GM08714 (cell line): Measurements from ENCODE around the gene CYB561D1.

Source experiments
- H3K4me3 ChIP-seq: fragments of 200-500 bp; sonication (Bioruptor generic); 2 replicates; pipeline ENCODE4 v1.5.1; 2014; ENCODE audit warnings: mild to moderate bottlenecking, low read length, inconsistent platforms
- ZNF274 ChIP-seq: IDR thresholded peaks from 2 replicates; pipeline ENCODE4 v1.6.1; 2012; ENCODE audit warnings: mild to moderate bottlenecking, low read depth, low read length

CYB561D1 gene

DNA sequence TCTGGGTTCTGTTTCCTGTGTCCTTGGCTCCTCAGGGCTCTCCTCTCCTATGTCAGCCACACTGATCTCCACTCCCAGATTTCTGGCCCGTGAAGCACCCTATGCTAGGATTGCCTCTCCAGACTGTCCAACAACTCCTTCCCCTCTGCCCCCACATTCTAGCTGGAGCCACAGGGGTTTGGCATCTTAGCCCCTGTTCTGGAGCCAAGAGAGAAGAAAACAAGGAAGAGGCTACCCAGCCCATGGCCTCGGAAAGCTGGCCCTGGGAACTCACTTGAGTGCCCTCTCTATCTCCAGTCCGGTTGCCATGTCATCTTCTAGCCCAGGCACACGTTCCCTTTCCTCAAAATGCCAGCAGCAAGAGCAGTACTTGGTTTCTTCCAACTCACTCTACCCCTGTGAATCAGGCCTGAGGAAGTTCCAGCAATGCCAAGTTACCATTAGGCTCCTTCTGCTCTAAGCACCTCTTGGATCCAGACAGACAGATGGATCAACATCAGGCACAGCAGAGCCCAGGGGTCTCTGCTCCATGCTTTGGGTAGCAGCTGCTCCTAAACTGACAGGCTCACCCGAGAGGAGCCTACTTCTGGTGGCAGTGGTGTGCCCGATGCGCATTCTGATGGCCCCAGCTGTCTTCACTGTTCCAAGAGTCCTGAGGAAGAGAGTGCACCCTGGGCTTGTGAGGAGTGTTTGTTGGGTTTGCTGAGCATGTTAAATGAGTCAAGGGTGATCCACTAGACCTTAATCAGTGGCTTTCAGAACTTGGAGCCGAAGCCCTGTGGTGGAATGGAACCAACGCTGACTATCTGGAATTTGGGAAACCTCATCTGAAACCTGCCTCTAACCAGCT is 34.2 kb downstream of the CYB561D1 start:
- no peak for TF ChIP-seq ZNF274
- no peak overlapping the region for H3K4me3 ChIP-seq

DNA sequence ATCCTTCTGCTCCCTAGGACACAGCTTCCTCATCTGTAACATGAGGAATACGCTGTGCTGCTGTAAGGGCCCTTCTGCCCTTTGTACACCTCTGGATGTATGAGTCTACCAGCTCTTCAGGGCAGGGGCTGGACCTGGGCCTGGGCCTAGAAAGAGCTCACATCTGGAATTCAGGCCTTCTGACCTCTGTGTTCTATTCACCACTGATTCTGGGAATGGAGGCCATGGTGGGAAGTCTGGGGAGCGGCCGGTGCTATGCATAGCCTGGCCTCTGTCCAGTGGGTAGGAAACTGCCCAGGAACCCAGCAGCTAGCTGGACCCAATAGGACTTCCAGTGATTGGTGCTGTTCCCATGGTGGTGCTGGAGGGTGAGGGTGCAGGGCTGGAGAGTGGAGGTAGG is 34.8 kb downstream of the CYB561D1 start:
- TF ChIP-seq ZNF274: no peak
- no peak overlapping the region for H3K4me3 ChIP-seq

DNA sequence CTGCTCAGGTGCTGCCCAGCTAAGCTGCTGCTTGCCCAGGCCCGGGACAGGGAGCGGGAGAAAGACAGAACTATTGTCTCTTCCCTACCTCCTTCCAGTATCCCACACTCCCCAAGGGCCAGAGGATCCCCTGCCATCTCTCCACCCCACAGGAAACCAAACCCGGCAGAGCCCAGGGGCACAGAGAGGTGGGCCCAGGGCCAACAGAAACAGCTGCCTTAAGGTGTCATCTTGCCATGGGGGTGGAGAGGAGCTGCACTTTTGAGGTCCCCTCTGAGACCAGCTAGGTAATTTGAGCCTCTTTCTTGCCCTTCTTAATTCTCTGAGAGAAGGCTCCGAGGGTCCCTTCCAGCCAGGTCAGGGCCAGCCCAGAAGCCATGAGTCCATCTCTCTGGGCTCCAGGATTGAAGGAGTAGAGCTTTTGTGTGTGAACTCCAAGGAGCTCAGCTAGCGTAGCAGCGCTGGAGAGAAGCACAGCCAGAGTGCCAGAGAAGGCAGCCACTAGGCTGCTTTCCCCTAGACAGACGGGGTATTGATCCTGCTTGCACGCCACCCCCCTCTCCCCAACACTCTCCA is 36.1 kb downstream of the CYB561D1 start:
- H3K4me3 ChIP-seq: no peak overlapping the region
- no peak for TF ChIP-seq ZNF274

DNA sequence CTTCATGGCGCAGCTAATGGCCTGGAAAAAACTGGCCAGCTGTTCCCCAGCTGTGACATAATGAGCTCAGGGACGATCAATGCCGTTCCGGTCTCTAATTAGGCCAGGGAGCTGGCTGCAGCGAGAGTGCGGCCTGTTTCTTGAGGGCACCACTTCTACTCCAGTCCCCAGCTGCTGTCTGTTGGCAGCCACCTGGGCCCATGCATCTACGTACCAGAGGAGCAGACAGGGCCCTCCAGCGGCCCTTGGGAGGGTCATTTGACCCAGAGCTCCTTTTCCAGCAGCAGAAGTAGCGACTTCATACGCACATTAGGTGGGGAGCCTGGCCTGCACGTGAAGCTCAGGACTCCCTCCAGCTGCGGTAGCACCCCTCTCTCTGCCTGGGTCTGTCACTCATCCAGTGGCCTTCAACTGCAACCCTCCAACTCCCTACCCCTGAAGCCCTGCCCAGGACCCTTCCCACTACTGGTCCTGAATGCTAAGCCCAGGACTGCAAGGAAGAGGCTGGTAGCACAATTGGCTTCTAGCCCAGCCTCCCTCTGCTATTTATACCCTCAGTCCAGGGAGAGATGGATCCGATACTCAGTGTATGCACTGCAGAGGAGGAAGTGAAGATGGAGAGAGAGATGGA is 36.7 kb downstream of the CYB561D1 start:
- no peak overlapping the region for H3K4me3 ChIP-seq
- no peak for TF ChIP-seq ZNF274

DNA sequence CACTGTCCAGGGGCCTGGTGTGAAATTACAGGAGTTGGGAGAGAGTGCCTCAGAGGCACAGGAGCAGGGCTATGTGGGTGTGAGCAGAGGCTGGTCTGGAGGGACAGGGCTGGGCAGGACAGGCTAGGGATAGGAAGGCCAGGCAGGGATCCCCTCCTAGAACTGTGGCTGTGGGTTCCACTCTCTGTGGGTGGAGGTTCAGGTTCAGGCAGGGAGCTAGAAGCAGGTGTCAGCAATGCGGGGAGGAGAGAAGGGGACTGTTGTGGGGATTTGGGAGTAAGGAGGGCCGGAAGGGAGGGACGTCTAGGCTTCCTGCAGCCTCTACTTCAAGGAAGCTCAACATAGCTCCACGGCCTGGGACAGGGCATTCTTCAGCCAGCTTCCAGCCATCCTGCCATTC is 37.5 kb downstream of the CYB561D1 start:
- no peak for TF ChIP-seq ZNF274
- no peak overlapping the region for H3K4me3 ChIP-seq

DNA sequence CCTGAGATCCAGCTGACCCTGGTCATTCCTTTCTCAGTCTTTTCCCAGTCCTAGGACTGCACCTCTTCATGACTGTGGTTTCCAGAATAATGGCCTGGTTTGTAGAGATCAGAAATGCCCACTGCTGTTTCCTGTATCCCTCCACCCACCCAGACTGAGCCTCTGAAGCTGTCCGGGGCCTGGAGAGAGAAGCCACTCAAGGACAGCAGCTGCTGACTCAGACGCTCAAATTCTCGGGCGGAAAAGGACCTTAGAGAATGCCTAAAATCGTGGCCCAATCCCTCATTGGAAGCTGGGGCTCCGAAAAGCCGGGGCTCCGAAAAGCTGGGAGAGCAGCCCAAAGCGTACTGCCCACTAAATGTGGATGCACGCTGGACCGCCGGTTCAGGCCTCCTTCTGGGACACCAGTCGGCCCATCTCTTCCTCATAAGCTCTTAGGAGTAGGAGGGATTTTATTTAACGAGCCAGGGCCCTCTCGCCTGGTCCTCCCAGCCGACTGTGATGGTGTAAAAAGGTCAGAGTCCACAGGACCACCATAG is 38.0 kb downstream of the CYB561D1 start:
- no peak for TF ChIP-seq ZNF274
- no peak overlapping the region for H3K4me3 ChIP-seq

DNA sequence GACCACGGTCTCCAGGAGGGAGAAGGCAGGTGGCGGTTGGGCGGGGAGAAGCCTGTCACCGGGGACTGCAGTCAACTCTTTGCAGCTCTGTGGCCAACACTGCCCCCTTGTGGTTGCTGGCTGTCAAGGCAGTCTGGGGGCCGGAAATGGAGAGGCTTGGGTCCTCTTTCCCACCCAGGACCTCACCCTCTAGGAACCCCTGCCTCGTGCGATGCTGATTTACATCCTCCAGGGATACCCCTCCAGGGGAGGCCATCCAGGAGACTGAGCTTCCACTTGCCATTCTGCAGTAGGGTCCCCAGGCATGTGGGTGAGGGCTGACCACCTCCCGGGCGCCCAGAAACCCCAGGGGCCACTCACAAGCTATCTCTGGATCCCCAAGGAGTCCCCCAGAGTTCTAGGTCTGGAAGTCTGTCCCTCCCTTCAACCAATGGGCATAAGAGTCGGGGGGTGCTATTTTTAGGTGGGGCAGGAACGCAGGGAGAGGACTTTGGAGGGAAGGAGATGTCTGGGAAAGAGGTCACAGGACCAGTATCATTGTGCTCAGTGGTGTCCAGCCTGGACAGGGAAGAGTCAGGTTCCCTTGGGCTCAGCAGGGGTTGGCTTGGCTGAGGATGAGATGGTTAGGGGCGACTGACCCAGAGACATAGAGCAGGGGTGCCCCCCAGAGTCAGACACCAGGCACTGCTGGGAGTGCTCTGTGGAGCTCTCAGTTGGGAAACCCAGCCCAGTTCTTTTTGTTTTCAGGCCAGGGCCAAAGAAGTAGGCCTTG is 38.7 kb downstream of the CYB561D1 start:
- no peak for TF ChIP-seq ZNF274
- no peak overlapping the region; the same call in 1 of the 2 replicates for H3K4me3 ChIP-seq

DNA sequence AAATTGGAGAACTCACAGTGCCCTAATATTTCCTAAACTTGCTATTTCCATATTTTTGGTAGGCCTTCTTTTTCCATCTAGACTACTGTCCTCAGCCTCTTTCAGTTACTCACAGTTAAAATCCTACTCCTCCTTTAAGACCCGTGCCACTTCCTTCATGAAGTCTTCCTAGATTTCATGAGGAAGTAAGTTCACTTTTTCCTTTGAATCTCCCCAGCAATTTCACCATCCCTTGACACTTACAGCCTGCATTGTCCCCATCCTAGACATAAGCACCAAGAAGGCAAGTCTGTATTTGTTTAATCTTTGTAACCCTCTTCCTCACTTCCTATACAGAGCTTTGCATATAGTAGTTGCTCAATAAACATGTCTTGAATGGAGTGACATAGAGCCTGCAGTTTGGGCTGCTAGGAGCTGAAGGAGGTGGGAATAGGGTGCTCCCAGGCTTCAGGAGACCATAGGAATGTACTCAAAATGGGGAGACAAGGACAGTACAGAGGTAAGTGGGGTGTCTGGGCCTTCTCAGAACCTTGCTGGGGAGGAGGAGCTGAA is 40.5 kb downstream of the CYB561D1 start:
- no peak for TF ChIP-seq ZNF274
- H3K4me3 ChIP-seq: no peak overlapping the region

DNA sequence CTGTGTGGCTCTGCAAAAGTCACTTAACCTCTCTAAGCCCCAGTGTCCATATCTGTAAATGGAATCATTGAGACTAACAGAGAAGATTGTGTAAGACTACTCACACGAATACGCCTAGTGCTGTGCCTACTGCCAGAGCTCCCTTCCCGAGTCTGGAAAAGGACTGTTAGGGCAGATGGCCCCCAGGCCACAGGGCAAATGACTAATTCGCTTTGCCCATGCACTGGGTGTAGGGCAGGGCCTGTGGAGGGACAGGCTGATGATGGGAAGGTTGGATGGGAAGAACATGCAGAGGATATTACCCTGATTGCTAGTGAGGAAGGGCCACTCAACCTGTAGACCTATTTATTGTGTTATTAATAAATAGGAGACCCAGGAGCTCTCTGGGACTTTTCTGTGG is 41.6 kb downstream of the CYB561D1 start:
- no peak overlapping the region for H3K4me3 ChIP-seq
- no peak for TF ChIP-seq ZNF274

DNA sequence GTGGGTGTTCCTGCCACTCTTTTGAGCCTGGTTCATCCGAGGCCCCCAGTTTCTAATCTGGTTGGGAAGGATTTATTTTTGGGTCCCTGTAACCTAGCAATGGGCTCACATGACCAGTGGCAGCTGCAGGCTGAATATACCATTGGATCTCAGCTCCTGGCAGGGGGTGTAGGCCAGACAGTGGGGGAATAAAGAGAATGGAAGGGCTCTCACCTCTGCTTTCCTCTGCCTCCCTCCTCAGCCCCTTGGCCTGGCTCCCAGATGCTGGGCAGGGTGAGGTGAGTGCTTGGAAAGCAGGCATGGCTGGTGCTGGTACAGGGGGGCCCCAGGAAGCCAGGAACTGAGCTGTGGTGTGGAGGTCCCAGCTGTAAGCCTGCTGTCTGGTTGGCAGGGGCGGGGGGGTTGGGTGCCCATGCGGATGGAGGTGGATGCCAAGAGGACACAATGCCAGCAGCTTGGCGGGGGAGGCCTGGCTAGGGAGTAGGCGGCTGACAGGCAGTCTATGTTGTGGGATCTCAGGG is 42.1 kb downstream of the CYB561D1 start:
- TF ChIP-seq ZNF274: no peak
- no peak overlapping the region for H3K4me3 ChIP-seq

DNA sequence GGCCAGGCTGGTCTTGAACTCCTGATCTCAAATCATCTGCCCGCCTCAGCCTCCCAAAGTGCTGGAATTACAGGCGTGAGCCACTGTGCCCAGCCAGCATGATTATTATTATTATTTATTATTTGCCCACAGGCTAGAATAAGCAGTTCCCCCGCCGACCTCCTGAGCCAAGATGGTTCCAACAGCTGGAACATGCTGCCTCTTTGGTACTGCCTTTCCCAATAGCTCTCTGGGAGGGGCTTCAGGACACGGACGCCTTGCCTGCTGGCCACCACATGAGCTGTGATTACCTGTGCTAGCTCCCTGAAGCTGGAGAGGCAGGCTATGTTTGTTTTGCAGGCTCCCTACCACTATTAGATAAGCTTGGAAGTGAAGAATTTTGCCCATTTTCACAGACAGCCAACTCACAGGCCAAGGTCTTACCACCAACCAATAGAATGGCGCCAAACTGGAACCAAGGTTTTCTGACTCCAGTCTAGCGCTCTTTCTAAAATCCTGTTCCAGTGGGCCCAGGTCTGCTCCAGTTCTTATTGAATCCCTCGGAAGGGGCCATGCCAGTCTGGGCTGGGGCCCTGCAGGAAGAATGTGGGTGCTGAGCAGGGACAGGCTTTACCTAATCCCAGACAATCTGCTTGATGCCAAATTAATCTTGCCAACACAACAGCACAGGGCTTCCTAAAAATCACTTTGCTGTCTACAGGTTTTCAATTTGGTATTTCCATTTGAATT is 43.7 kb downstream of the CYB561D1 start:
- no peak for TF ChIP-seq ZNF274
- no peak overlapping the region for H3K4me3 ChIP-seq

DNA sequence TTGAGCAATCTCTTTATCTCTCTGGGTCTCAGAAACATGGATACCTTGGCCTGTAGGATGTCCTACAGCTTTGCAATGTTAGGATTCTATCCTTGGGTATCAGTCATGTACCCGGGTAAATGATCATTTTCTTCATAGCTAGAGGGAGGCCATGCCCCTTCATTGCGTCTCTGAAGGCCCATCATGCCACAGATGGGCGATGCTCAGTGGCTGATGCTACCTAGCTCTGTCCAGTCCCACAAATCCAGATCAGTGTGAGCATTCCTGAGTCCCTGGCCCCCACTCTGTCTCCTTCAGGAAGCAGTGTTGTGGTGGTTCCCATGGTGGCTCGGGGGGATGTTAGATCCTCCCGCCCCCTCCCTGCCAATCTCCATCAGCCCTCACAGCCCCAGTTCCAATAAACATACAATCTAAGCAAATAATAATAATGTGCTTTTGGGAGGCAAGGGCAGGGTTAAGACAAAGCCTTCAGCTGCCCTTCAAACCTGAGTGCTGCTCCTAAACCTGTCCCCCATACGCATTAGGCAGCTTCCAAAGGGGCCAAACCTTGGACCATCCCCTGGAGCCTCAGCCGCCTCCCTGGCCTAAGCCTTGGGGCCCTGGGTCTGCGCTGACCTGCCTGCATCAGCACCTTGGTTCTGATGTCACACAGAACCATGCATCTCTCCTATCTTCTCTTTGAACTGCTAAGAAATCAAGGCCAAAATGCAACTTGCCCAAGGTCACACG is 45.1 kb downstream of the CYB561D1 start:
- no peak overlapping the region for H3K4me3 ChIP-seq

DNA sequence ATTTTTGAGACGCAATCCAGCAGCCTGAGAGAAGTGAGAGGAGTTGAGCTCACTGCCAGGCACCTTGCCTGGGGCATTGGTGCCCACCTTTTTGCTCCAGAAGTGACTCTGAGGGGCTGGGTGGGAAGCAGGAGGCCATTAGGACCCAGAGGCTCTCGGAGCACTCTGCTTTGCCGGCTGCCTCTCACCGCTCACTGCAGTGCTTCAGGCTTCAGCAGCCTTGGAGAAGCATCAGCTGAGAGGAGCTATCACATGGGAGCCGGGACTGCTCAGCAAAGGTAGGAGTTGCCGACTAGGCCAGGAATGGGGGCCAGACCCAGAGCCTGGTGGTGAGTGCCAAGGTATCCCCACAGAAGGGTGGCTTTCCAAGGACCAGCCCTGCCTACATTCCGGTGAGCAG is 45.8 kb downstream of the CYB561D1 start, which contains the start of gene GPR61:
TSS of gene GPR61 (plus strand) at position 197 of the 400 bp plus-strand sequence. CDS start 3,151 bp downstream, outside the sequence.
- H3K4me3 ChIP-seq: no peak within 1 kb of the TSS

More for the DNA sequence above, 45.1 kb downstream of the CYB561D1 start:
- no peak for TF ChIP-seq ZNF274

More for the DNA sequence above, 45.8 kb downstream of the CYB561D1 start, which contains the start of gene GPR61:
- TF ChIP-seq ZNF274: no peak
